Measurements from ENCODE around the gene TNXB.

TNXB gene

DNA sequence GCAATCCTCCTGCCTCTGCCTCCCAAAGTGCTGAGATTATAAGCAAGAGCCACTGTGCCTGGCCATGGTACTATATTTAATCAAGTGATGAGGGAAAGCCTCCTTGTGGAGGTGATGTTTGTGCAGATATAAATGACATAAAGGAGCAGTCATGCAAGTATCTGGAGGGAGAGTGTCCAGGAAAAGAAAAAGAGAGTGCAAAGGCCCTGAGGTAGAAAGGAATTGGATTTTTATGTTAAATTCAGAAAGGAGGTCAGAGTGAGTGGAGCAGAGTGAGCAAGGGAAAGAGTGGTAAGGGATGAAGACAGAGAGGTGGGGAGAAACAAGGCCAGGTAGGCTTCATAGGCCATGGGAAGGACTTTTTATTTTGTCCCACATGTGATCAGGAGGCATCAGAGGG is 28.3 kb upstream of the TNXB start:
- no peak for DNase-seq

DNA sequence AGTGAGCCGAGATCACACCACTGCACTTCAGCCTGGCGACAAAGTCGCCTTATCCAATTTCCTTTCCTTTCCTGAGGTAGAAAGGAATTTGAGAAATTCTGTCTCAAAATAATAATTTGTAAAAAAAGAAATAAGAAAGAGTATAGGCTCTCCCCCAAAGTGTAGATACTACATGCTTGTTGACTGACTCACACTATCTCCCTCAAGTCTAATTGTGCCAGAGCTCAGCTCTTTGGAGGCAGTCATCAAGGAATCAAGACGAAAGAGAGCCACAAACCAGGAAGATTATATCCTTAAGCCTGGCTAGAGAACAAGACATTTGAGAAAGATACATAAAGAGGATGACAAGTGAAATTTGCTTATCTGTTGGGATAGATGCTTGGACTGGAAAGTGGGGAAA is 24.6 kb upstream of the TNXB start:
- DNase-seq, result no peak

DNA sequence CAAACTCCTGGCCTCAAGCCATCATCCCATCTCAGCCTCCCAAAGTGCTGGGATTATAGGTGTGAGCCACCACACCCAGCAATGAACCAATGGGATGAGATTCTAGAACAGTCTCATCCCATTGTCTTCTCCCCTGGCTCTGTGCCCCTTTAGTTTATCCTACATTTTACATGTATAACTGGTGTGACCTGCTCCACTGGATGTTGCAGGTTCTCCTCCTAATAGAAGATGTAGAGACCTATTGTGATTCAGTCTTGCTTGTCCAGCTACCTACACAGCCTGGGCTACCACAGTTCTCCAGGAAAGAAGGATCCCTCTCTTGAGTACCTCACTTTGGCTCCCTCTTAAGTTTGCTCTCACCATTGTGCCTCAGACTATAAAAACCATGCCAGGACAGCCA is 23.0 kb upstream of the TNXB start:
- DNase-seq, result no peak

DNA sequence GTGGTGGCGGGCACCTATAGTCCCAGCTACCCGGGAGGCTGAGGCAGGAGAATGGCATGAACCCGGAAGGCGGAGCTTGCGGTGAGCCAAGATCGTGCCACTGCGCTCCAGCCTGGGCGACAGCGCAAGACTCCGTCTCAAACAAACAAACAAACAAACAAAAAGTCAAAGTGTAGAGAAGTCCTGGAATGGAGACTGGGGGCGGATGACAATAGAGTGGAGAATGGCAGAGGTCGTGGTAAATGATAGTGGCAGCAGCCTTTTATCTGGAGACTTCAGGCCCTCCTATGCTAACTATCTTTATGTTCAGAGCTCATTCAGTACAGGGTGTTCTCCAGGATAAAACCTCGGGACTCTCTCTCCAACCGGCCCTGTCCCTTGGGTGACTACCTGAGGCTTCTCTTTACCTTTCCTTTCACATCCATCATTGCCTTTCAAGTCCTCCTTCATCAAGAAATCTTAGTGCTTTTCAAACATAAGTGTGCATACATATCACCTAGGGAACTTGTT is 22.4 kb upstream of the TNXB start:
- no peak for DNase-seq

DNA sequence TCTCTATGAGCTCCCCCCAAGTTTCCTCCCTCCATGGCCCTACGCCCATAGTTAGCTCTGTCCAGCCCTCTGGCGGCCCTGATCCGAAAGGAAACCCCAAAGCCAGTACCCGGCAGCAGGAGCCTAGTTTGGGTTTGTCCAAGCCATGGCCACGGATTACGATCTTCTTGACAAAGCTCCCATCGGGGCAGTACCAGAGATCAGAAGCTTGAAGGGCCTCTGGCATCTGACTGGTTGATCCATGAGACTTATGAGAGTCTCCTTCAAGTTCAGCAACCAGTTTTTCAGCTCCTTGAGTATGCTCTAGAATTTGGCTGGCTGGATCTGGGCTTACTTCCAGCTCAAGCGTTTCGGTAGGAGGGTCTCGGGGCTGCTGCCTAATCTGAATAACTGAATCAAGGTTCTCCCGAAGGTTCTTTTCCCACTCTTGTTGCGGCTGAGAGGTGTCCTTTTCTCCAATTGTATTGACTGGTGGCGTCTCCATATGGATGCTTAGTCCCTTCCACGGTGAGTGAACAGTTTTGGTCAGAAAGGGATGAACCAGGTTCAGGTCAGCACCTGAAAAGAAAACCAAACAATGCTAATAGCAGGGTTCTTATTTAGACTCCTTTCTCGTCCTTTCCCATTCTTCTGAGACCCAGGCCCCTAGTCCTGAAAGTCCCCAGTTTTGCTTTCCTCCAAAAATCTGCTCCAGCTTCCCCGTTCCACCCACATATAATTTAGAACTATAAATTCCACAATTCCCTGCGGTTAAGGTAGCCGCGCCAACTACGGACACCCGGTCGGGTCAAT is 20.4 kb upstream of the TNXB start:
- peak; percentile 91 for DNase-seq

DNA sequence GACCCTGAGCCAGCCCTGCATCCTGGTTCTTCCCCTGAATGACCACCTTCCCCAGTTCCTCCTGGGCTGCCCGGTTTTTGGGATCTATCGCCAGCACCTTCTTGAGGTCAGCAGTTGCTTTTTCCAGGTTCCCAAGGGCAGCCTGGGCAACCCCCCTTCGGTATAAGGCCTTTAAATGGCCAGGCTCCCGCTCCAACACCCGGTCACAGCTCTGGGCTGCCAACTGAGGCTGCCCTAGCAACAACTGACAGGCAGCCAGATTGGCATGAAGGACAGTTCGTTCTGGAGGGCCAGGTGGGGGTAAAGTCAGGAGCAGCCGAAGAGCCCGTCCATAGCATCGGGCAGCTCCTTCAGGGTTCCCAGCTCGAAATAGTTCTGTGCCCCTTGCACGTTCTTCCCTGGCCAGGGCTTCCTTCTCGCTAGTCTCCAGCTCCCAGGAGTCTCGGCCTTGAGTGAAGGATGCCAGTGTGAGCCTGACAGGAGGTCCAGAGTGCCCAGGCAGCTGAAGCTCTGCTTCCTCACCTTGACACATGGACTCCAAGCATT is 19.7 kb upstream of the TNXB start:
- DNase-seq, result no peak

DNA sequence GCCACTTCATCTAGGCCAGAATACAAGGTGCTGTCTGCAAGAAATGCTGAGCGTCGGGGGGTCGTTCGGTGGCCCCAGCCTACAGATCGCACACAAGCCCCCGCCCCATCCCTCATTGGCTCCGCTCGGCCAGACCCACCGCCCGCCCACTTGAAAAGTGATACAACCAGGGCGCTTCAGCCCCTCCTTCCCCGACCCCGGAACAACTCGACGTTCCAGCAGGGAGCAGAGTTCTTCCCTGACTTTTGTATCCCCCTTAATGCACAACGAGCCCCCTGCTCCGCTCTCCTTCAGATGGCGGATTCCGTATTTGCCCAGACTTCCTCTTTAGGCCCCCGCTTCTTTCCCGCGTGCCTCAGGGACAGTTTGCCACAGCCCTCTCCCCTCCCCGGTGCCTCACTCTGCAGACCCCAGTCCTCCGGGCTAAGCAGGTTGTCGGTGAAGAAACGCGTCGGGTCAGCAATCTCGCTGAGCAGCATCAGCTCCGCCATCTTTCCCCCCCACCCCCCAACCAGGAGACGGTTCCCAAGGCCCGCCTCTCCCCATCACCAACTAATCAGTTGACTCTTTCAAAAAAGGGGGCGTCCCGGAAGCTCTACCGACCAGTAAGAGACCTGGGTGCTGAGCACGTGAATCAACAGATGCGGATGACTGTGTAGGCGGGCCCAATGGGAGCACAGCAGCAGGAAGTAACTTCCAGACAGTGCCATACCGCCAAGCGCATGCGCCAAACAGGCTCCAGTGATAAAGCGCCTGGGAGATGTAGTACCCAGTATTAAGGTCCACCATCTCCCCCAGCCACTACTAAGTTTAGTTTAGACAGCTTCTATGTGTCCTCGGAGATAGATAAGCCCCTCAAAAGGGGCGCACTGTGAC is 18.8 kb upstream of the TNXB start, which contains the start of gene ATF6B:
ATF6B (minus strand) TSS at position 530 of the 876 bp plus-strand sequence; CDS start at position 491, 39 bp downstream.
- DNase-seq, result peak; percentile 99

DNA sequence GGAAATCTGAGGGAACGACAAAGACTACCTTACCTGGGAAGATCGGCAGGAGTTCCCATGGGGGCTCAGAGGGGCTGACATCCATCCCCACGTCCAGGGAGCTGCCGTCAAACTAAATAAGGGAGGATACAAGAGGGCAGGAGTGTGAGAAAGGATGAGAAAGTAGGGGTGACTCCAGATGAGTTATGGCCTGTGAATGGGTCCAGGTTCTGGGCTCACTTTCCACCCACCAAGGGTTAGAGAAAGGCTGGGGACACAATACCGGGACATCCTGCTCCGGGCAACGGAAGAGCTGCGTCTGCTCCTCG is 18.2 kb upstream of the TNXB start:
- no peak for DNase-seq

DNA sequence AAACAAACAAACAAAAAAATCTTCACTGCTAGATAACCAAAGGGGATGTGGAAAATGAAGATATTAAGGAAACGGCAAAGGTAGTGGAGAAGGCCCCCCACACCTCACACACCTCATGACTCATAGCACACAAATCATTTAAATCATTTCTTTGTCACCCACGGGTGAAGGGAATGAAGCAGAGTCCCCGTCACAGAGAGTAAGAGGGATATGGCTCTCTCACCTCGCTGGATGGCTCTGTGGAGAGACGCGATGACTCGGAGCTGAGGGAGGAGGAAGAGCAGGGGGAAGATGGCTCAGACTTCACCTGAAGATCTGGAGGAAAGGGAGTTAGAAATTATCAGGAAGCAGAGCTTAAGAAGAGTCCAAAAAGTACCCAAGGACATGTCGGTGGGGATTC is 17.7 kb upstream of the TNXB start:
- no peak for DNase-seq

DNA sequence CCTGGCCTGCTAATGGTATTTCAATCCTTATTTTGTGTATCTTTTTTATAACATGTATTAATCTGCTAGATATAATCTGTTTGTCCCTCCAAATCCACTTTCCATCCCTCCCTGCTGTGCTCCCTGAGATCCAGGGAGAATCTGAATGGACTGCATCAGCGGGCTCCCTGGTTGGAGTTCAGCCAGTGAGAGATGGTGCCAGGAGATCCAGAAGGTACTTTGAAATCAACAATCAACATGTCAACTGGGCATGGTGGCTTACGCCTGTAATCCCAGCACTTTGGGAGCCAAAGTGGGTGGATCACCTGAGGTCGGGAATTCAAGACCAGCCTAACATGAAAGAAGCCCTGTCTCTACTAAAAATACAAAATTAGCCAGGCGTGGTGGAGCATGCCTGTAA is 14.5 kb upstream of the TNXB start:
- DNase-seq, result no peak

DNA sequence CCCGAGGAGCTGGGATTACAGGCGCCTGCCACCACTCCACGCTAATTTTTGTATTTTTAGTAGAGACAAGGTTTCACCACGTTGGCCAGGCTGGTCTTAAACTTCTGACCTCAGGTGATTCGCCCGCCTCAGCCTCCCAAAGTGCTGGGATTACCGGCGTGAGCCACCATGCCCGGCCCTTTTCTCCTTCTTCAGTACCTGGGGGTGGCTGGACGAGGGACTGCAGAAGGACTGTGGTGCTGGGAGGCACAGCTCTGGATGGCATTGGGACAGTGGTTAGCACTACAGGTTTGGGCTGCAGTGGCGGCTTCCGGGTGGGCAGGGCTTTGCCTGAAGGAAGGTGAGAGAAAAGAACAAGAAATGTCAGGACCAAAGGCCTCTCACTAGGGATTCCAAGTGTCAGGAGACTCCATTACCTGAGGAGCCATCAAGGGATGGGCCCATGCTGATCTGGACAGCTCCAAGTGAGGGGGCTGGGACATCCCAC is 11.5 kb upstream of the TNXB start:
- no peak for DNase-seq

DNA sequence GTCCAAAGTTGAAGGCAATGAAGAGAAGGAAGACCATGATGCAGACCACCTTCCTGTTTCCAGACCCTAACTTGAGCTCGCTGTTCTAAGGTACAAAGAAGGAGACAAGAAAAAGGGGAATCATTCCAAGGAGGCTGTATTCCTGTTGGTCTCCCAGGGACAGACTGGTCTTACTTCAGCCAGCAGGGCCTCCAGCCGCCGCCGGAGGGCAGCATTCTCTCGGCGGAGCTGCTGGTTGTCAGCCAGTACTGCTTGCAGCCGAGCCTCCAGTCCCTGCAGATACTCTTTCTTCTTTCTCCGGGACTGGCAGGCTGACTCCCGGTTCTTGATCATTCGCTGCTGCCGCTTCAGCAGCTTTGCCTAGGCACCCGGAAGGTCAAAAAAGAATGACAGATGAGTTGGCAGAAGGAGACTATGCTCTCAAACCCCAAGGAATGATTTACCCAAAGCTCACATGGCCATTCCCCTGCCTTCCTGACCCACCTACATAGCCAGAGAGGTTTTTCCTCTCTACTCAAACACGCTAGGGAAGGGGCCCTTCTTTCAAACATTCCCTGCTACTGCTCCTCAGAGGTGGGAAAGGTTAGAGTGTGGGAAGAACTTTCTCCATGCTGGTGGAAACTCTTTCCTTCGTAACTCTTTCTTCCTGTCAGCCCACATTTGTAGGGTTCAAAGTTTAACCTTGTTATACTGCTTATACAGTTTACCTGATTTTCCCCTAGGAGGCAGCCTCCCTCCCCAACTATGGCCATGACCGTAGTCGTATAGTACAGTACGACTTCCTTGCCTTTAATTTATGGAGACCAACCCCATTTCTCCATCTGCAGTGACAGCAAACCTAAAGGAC is 9.9 kb upstream of the TNXB start:
- DNase-seq, result peak; percentile 51

DNA sequence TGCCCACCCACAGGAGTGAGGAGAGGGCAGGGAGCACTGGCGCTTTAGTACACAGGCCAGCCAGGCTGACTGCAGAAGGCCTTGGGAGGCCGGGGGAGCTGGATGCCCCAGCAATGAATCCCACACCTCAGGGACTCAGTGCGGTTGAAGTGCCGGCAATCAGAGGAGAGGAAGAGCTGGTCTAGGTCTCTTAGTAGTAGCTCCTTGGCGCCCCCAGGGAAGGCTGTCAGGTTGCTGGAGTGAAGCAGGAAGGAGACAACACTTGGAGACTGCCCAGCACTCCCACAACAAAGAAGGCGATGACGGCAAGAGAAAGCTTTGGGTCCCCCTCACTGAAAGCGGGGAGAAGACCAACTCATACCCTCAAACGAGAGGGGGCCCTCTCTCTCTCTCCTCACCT is 8.3 kb upstream of the TNXB start:
- DNase-seq, result no peak

DNA sequence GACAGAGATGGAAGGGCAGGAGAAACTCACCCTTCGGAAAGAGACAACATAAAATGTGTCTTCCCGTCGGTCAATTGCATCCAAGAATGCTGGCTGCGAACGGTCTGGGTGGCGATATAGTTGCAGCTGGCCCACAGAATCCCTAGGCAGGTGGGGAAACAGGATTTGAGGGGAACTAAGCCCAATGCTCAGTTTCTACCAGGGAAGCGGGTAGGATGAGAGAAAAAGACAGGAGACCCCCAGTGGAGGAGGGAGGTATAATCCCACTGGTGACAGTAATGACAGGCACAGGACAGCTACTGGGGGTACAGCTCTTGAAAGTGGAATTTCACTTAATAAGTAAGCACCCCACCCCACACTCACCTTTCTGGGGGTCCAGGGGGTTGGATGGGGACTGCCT is 7.5 kb upstream of the TNXB start:
- DNase-seq, result no peak

DNA sequence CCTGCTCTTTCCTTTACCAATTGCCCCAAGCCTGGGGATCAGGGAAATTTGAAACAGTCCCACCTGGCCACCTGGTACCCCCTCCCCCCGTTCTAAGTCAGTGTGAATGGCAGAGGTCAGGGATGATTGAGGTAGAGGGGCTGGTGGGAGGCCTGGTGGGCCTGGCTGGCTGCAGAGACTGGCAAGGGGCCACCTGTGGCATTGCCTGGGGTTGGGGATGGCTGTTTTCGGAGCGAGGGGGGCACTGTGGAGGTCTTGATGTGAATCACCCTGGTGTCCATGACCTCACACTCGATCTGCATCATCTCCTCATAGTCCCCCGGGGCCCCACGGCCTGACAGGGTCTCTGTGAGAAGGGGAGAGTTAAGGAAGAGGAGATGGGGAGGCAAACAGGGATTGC is 6.5 kb upstream of the TNXB start:
- DNase-seq, result no peak

DNA sequence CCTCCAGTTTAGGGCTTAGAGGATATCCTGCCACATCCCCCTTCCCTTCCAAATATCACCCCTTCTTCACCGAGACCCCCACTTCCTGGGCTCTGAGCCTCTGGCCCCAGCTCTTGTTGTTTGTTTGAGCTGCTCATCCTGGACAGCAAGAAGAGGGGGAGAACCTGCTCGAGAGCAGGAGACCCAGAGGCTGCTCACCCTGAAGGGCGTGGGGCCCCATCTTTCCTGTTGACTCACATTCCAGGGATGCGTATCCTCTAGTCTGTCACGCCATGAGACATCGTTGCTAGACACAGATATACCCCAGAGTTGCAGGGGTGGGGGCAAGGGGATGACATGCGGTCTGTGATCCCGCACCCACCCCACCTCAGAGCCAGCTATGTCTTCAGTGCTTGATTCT is 5.7 kb upstream of the TNXB start:
- no peak for DNase-seq

DNA sequence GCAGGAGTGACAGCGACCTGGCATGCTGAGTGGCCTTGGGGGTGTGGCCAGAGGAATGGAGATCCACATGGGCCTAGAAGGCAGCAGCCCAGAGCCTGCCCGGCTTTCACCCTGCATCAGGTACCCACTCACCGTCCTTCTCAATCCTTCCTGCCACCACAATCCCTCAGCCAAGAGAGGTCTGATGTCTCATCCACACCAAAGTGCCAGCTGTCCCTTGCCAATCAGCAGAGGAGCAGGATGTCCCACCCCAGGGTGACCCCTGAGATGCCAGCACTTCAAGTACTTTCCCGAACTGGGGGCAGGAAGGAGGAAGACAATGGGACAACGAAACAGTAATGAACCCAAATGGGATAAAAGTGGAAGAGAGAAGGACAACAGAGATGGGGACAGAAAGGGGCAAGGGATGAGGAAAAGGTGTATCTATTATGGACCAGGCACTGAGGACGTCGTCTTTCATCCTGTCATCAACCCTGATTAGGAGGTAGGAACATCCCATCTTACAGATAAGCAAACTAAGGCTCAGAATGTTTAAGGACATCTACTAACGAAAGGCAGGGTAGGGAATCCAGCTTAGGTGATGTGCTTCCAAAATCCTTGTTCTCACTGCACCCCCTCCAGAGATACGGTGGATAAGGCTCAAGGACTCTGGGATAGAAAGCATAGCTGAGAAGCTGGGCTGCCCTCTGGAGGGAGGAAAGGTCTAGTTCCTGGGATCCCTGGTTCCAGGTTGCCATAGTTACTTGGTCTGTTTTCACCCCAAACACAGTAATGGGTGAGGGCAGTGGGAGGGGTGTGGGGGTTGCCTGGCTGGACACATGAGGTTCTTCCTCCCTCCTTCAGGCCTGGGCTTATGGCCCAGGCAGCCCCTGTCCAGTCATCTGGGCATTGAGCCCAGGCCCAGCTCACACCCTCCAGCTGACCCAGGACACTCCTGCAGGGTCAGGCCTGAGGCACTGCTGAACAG is 4.5 kb upstream of the TNXB start:
- DNase-seq, result no peak

DNA sequence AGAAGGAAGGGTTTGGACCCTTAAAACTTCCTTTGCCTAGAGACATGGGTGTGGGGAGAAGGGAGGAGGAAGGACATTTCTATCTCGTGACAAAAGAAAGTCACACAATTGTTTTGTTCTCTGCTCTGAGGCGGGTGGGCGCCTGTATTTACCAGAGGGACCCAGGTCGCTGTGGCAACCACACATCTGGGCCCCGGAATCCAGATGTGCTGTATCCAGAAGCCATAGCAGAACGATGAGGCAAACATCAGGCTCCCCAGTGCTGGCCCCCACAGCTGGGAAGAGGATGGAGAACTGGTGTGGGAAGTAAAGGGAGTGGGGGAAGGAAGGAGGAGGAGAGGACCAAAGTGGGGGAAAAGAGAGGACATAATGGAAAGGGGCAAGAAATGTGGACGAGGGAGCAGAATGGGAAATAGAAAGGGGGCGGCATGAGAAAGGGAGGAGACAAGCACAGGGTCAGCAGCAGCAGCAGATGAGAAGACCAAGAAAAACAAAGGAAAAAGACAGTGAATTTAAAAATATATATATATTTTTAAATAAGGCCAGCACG is 3.4 kb upstream of the TNXB start:
- no peak for DNase-seq

DNA sequence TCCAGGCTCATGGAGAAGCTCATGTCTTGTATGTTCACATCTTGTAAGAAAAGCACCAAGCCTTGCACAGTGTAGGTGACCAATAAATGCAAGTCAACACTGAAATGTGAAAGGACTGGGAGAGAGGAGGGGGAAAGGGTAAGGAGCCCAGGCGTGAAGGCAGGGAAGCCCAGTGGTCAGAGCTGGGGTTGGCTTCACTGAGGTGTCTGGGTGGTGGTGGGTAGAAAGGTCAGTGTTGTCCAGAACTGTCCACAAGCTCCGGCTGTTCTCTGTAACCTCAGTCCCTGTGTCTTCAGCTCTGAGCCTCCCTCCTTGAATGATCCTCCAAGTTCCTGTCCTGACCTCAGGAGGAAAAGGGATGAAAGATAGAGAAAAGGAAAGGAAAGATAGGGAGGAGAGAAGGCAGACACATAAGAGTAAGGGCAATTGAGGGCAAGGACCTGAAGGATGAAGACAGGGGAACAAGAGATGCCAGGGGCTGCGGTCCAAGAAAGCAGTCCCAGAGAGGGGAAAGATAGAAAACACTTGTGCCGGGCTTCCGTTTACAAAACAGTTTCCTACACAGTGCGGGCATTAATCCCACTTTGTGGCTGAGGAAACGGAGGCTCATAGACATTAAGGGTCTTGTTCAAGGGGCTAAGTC is 2.4 kb upstream of the TNXB start:
- no peak for DNase-seq

DNA sequence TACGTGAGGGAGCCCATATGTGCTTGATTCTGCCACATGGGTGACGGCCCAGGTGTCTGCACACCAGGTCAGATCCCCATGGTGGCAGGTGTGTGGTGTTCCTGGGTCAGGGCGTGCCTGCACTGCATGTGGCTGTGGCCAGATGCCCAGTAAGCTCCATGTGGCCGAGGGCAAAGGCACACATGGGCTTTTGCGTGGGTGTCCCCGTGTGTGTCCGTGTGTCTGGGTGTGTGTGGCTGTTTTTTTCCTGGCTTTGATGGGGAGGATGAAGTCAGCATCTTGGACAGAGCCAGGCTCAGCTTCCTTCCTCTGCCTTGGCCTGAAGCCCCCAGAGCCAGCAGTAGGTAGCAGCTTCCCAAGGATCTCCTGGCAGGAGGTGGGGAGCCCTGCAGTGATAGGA is 1.5 kb upstream of the TNXB start:
- DNase-seq, result no peak

DNA sequence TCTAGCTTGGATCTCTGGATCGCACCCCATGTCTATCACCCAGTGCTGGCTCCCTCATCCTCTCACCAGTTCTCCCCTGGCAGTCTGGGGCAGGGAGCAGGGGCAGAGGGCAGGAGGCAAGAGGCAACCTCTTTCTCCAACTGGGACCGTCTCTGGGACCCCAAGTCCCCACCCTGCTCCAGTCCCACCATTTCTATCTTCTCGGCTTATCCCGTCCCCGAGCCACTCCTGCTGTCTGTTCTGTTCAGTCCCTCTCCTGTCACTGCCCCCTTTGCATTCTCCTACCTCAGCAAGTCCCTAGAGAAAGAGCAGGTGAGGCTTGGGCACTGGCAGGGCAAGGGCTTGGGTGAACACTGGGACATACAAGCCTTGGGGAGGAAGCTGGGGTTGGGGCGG is 625 bp upstream of the TNXB start:
- DNase-seq, result no peak
